Endothelial cell of hepatic sinusoid (primary cell): ENCODE data around the gene NCK2.

Experiments
- in situ Hi-C: cut with HindIII; loops from 2 replicates; pipeline ENCODE4 v1.10.0; 2017; ENCODE audit warnings: low sequenced_read_pairs

NCK2 gene

DNA sequence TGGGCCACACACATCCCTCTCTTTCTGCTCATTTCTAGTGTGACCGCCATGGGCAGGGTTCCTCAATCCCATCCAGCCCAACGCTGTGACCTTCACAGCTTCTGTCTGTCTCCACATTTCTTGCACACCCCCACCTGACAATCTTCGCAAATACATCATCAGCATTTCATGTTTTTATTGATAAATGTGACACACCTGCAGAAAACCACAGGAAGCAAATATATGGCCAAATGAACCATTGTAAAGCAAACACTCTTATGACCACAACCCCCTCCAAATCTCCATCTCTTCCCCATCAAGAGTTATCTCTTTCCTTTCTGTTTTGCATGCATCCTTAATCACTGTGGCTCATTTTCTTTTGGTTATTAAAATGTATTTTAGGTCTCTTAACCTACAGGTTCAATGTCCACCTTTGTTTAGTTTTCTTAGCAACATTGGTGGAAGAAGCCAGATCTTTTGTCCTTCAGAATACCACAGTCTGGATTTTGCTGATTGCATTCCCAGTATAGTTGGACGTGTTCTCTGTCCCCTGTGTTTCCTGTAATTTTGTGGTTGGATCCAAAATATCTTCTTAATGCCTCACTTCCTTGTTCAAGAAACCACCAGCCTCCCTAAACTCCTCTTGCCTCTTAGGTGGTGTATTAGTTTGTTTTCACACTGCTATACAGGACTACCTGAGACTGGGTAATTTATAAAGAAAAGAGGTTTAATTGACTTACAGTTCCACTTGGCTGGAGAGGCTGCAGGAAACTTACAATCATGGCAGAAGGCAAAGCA, 9.8 kb upstream of the NCK2 start:
- in situ Hi-C loops: no loop called here

DNA sequence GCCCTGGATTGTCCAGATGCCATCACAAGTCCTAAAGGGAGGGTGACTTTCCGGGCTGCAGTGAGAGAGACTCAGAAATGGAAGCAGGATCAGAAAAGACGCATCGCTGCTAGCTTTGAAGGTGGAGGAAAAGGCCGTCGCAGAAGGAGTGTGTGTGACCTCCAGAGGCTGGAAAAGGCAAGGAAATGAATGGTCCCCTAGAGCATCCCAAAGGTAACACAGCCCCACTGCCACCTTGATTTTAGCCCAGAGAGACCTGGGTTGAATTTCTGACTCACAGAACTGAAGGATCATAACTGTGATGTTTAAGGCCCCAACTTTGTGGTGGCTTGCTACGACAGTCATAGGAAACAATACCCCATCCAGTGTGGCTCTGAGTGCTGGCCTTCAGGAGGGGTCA, 8.6 kb upstream of the NCK2 start:
- in situ Hi-C loops: no loop called here

DNA sequence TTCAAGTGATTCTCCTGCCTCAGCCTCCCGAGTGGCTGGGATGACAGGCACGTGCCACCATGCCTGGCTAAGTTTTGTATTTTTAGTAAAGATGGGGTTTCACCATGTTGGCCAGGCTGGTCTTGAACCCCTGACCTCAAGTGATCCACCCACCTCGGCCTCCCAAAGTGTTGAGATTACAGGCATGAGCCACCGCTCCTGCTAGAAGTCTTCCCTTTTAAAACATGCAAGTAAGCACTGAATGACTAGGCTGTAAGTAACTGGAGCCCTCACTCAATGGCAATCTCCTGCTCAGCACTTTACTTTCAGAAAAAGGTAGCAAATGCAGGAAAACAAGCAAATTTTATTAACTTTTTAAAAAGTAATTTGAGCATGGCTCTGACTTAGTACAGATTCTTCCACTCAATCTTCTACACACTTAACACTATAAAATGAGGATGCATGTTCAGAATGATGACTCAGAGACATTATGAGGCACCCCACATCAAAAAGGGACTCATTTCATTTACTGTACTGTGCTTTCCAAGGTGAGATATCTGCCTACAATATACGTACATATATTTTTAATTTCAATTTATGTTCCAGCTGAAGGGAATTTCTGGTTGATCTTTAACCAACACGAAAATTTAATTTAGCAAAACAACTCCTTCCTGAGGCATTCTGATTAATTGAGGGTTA, 6.6 kb upstream of the NCK2 start:
- in situ Hi-C loops: no loop called here

DNA sequence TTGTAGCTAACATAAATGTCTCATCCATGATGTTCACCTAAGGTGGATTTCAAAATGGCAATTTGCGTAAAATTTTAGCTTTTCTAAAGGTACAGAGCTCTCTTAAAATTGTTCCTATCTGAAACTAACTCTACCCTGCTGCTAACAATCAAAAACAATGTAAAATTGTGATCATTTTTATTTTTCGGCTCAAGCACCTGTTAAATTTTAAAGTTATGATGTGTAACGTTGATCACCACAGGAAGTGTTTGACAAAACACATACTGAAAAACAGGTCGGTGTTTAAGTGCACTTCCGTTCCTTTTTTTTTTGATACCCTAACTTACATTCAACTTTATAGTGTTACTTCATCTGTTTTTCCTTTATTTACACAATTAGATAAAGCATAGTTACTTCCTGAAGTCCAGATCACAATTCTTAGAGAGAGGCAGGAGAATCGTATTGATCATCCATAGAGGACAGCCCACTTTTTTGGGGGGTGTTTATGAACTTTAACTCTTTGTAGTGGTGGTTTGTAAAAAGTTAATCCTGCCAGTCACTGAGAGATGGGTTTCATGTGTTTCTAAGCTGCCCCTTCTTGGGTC, 6.0 kb upstream of the NCK2 start:
- in situ Hi-C loops: no loop called here

DNA sequence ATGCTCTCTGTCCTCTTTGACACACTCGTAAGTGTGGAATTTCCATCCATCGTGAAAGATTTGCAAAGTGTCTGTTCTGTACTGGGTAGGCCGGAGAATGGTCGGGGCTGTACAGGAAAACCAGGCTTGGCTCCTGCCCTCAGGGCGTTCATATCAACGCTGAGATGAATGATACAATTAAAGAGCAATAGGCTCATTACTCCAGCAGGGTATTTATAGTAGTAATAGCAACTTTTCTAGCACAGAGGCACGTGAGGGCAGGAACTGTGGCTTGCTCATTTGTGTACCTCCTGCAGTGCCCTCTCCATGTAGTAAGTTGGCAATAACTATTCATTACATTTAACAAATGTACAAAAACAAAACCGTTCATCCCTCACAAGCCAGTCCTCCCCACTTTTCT, 5.3 kb upstream of the NCK2 start:
- in situ Hi-C loops: no loop called here

DNA sequence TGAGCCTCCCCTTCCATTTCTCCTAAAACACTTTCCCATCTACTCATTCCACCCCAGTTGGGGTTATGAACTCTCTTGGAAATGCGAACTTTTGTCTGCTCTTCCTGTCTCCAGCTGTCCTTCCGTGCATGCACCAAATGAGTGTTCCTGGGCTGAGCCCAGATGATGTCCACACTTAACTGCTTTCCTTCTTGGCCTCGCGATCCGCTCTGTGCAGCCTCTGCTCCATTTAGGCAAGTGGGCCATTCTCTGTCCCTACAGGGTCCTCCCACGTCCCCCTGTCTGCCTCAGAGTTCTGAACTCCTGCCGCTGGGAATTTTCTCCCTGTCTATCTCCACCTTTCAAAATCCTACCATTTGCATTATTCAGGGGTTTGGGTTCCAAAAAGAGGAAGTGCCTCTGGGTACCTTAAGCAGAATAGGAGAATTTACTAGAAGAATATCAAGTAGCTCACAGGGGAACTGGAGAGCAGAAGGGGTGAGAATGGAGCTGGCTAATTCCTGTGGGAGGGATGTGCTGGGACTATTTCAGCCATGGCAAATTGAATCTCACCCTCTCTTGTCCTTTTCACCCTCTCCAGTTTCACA, 4.7 kb upstream of the NCK2 start:
- in situ Hi-C loops: no loop called here

DNA sequence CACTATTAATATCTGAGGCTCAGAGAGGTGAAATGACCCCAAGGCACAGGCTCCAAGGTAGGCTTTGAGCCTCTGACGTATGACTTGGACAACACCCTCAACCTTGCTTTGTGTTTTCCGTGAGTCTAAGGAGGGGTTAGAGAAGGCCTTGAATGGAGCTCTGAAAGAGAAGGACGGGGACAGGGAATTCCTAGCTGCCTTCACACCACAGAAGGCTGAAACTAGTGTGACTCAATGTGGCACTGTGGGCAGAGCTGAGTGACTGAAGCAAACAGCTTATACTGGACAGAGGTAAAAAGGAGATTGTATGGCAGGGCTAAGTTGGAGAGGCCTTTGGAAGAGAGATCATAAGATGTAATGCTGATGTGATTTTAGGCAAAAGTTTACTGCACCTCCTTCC, 3.5 kb upstream of the NCK2 start:
- in situ Hi-C loops: no loop called here

DNA sequence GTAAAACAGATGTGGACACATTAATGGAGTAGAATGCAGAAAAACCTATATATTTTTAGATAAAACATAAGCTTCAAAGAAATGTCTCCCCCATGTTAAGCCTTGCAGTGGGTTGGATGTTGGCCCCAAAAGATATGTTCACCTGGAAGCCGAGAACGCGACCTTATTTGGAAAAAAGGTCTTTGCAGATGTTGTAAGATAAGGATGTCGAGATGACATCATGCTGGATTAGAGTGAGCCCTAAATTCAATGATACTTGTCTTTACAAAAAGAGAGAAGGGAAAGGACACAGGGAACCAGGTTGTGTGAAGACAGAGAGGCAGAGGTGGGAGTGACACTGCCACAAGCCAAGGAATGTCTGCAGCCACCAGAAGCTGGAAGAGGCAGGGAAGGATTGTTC, 3.1 kb upstream of the NCK2 start:
- in situ Hi-C loops: no loop called here

DNA sequence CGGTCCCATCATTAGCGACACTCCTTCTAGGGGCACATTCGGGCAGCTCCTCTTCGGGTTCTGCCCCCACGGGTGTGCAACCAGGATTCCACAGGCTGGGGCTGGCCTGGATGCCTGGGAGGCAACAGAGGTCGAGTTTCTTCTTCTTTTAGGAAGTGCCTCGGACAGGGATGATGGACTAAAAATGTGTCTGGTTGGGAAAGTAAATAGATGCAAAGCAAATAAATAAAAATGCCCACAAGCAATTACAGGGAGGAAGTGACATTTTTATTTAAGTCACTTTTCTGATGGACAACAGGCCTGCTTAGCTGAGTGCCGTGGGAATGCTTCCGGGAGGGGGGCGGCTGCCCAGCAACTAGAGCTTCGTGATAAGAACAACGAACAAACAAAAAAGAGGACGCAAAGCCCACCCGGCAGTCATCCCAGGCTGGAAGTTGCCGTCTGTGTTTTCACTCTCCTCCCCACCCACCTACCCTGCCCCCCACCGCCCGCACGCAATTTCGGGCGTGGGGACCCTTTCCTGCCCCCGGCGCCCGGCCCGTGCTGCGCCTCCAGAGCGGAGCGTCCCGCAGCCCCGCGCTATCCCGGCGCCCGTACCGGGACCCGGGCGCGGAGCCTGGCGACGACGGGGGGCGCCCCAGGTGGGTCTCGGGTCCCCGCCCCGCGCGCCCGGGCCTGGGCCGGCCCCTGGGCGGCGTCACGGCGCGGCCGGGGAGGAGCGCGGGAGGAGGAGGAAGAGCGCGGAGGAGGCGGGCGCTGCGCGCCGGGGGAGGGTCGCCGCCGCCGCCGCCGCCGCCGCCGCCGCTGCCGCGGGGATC, 412 bp upstream of the NCK2 start:
- in situ Hi-C loops: no loop called here

DNA sequence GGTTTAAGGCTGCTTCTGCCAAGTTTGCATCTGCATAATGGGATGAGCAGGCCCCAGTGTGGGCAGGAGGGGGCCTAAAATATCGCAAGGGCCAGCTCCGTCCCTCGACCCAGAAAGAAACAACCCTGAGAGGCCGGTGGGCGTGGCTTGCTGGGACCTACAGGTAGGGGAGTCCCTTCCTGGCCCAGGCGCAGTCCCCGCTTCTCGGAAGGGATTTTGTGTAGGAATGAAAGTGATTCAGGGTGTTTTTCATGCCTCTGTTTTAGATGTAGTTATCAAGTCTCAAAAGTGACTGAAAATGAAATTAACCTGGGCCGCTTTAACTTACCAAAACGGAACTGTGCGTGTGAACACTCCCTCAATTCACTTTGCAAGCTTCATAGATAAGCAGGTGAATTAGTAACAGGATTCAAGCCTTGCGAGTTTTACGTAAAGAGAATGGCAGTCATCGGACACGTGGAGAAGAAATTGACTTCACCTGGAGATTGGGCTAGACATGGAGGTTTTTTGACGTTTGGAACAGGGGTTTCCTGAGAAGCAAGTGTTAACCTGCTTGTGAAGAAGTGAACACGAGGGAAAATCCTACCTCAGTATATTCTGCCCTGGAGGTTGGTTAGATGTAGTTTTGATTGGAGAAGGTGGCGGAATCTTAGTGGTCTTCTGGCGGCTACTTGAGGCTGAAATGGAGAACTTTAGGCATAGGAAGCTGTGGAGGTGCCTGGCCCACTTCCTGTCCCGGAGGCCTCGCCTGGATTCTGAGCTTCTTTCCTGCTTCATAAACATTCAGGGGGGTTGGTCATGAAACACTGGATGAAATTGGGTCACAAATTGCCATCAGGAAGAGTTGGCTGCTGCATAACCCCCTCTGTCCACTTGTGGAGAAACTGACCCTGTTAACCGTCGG, 1.7 kb downstream of the NCK2 start:
- in situ Hi-C loops: no loop called here

DNA sequence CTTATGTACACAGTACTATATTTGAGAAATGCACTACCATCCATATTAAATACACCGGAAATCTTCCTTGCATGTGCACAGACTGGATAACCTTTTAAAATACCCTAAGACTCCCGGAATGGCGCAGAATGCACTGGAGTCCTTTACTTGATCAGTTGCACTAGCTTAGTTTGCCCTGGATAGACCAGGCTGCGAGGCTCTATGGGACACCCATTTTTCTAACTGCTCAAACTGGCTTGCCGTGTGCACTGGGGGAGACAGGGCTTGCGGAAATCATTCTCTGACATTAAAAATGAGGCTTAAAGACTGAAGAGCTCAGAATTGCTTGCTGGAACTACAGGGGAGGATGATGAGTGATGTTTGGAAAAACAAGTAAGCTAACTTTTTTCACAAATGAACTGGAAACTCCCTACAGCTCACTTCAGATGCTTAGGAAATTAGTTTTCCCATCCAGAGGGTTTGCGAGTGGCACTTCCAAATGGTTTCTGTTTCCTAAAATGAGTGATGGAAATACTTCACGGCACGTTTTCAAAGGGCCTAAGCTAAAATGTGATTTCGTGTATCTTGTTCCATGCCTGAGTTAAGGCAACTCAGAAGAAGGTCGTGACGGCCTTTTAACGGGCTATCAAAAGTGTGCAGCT, 2.7 kb downstream of the NCK2 start:
- in situ Hi-C loops: no loop called here

DNA sequence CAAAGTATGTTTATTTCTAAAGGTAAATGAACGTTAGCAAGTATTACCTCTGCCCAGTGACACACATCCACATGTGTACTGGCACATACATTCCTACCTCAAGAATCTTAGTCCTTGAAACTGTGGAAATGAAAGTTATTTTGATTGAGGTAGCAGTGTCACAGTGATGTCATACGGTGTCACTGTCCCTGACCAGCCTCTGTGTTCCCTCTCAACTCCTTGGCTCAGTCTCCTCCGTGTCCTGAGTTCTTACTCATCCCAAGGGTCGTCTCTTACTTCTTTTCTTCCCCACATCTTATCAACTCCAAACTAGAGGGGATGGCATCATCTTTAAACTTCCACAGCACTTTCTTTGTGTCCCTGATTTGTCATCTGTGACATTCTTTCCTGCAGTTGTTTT, 3.3 kb downstream of the NCK2 start:
- in situ Hi-C loops: no loop called here

DNA sequence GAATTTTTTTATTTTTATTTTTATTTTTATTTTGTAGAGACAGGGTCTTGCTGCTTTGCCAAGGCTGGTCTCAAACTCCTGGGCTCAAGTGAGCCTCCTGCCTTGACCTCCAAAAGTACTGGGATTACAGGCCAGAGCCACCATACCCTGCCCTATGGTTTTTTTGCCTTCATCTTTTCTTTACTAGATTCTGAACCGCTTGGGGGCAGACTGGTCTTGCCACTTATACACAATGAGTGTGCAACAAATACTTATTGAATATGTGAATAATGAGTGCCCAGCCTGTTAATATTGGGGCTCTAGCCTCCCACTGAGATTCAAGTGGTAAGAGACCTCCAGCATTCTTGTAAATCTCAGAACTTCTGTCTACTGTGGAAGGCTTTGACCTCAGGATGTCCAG, 3.9 kb downstream of the NCK2 start:
- in situ Hi-C loops: no loop called here

DNA sequence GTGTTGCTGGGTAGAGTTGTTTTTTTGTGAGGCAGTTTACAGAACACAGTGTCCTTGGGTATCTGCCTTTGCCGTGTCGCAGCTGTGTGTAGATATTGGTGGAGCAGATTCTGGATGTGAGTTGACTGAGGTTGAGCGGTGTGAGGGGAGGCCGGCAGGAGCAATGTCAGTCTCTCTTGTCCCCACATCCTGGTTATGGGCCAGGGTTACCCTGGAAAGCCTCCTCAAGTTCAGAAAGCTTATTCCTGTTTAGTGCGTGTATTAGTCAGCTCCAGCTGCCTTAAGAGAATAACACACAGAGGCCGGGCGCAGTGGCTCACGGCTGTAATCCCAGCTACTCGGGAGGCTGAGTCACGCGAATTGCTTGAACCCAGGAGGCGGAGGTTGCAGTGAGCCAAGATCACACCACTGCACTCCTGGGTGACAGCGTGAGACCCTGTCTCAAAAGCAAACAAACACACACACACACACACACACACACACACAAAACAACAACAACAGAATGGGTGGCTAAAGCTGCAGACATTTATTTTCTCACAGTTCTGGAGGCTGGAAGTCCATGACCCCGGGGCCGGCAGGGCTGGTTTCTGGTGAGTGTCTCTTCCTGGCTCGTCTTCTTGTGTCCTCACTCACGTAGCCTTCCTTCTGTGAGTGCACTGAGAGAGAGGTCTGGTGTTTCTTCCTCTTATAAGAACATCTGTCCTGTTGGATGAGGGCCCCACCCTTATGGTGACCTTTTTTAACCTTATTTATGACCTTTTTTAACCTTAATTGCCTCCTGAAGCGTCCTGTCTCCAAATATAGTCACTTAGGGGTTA, 5.1 kb downstream of the NCK2 start:
- in situ Hi-C loops: no loop called here

DNA sequence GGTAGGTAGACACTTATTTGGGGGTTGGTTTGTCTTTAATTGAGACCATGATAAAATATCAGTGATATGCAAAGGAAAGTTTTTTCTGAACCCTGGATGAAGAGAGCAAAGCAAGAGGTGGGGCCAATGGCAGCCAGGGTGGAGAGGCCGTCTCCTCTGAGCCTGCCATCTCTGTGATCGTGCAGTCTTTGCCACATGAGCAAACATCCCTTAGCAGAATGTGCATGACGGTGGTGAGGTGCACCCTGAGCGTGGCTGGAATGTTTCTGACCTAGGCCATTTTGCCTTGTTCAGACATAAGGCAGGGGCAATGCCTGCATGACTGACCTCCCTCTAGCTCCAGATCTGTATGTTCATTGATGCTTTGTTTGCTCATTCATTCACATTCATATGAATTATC, 6.0 kb downstream of the NCK2 start:
- in situ Hi-C loops: no loop called here

DNA sequence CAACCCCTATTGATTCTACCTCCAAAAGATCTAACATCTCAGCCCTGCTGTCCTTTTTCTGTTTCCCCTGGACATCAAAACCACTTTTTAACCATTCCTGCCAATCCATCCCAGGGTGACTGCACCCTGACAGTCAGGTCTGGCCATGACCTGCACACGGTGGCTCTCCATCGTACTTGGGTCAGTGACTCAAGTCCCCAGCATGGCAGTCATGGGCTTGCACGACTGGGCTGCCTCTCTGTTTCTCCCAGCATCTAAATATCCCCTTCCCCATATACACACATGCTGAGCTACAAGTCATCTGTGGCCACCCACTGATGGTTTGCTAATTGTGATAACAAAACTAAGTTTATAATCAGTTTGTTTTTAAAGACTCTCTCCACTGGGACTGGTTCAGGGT, 6.6 kb downstream of the NCK2 start:
- in situ Hi-C loops: no loop called here

DNA sequence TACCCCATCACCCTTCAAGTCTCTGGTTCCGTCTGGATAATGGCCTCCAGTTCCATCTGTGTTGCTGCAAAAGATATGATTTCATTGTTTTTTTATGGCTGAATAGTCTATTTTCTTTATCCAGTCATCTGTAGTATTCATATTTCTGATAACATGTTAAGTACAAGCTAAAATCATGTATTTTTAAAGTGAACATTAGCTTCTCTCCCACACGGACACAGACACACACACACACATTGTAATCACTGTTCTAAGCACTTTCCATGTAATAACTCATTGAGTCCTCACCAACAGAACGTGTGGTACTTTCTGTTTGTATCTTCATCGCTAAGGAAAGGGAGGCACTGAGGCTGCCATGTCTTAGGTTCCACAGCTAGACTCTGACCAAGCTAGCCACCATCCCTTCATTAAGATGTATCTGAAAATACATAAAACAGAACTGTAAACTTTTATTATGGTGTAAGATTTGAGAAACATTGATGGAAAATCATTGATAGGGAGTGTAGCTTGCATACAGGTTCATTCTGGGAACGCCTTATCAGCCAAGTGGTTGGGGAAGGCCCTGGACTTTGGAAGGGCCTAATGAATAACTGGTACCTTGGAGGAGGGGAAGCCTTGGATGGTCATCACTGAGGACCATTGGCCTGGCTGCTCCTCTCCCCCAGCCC, 8.1 kb downstream of the NCK2 start:
- in situ Hi-C loops: no loop called here

DNA sequence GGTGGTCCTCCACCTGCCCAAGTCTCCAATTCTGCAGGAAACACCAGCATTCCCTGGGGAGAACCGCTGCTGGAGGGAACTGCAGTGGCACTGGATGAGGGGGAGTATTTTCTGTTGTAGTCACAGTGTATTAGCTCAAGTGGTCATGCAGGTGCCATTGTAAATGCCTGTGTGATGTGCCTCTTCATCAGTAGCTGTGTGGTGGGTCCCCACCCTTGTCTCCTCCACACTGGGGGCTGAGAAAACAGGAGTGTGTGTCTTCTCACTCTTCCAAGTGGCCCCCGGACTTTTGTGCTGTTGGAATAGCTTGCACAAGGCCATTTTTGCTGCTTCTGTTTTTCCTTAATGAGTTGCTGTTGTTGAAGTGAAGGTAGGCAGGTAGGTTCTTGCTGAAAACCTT, 8.7 kb downstream of the NCK2 start:
- in situ Hi-C loops: no loop called here
